HepG2 (cell line): ENCODE data around the gene RARS2. TPM values are rescaled to one million over a fixed set of nuclear protein-coding genes. Genes with fewer than 3 reads are reported as not detected.
A peak's percentile ranks its signal among the peaks of the same experiment; 100 is the strongest.

ENCODE experiments used
- CREM ChIP-seq, 2 experiments: sonication (generic) in 1 of 2; formaldehyde crosslinking in 1 of 2; IDR thresholded peaks; 2 replicates each; pipeline versions ENCODE4 v1.4.0 to v1.6.1; 2016 to 2020; ENCODE audit warnings: antibody characterized with exemption in 1 of 2, mild to moderate bottlenecking in 1 of 2, missing genetic modification reagents in 1 of 2
- ETV6 ChIP-seq: sonication (generic); formaldehyde crosslinking; conservative IDR thresholded peaks from 2 replicates; pipeline ENCODE4 v1.4.0; 2020; ENCODE audit warnings: missing genetic modification reagents
- PCBP1 ChIP-seq: fragments of 200-400 bp; formaldehyde crosslinking; IDR thresholded peaks from 2 replicates; pipeline ENCODE4 v1.6.1; 2017; ENCODE audit warnings: mild to moderate bottlenecking, low read depth, low read length, borderline replicate concordance
- SMAD9 ChIP-seq: sonication (generic); formaldehyde crosslinking; IDR thresholded peaks from 2 replicates; pipeline ENCODE4 v1.5.1; 2020; ENCODE audit warnings: mild to moderate bottlenecking, missing genetic modification reagents
- SP2 ChIP-seq: sonication (generic); formaldehyde crosslinking; IDR thresholded peaks from 2 replicates; pipeline ENCODE4 v1.5.1; 2020; ENCODE audit warnings: mild to moderate bottlenecking, missing genetic modification reagents
- TCF7 ChIP-seq: sonication (generic); IDR thresholded peaks from 2 replicates; pipeline ENCODE4 v1.6.1; 2016; ENCODE audit warnings: antibody characterized with exemption, low read depth
- ZMYM3 ChIP-seq: sonication (generic); formaldehyde crosslinking; IDR thresholded peaks from 2 replicates; pipeline ENCODE4 v1.5.1; 2020; ENCODE audit warnings: mild to moderate bottlenecking, missing genetic modification reagents
- ZNF546 ChIP-seq: sonication (generic); formaldehyde crosslinking; conservative IDR thresholded peaks from 2 replicates; pipeline ENCODE4 v1.8.1; 2023; ENCODE audit warnings: mild to moderate bottlenecking, missing genetic modification reagents
- polyA plus RNA-seq, 8 experiments: library from polyadenylated mRNA; depleted of rRNA in 3 of 8; stranded (reverse) in 7 of 8; unstranded in 1 of 8; fragments of >200 nt; fragmentation: Illumina TruSeq in 4 of 8; extraction: Trizol in 4 of 8; gene quantifications; 2 replicates each; pipeline versions ENCODE4 v1.2.1 to v1.2.3, GENCODE V29; 2011 to 2016; ENCODE audit warnings: low read depth in 4 of 8, missing spikeins in 1 of 8, mixed read lengths in 1 of 8; ENCODE audit not compliant: insufficient read depth in 1 of 8
- total RNA-seq, 5 experiments: library from RNA; depleted of rRNA; stranded (reverse); fragments of >200 nt; fragmentation: Illumina TruSeq; extraction: Trizol; gene quantifications; 2 replicates each; pipeline ENCODE4 v1.2.3, GENCODE V29; 2016; ENCODE audit warnings: low read depth in 1 of 5
- TF ChIP-seq, protein P1 (sequence below): sonication (generic); formaldehyde crosslinking; IDR thresholded peaks from 2 replicates; pipeline ENCODE4 v1.8.0; 2022; ENCODE audit warnings: missing genetic modification reagents, mild to moderate bottlenecking, inconsistent platforms, borderline replicate concordance
- TF ChIP-seq, protein P2 (sequence below): sonication (generic); formaldehyde crosslinking; IDR thresholded peaks from 2 replicates; pipeline ENCODE4 v1.5.0; 2020; ENCODE audit warnings: missing genetic modification reagents
- TF ChIP-seq, protein P3 (sequence below): IDR thresholded peaks from 2 replicates; pipeline ENCODE4 v1.6.1; 2012; ENCODE audit warnings: low read length, improper control_type of control experiment
- TF ChIP-seq, protein P4 (sequence below): sonication (generic); formaldehyde crosslinking; IDR thresholded peaks from 2 replicates; pipeline ENCODE4 v1.4.0; 2020; ENCODE audit warnings: missing genetic modification reagents; ENCODE audit errors: not compliant biosample characterization
- TF ChIP-seq, protein P5 (sequence below), 2 experiments: sonication (generic) in 1 of 2; formaldehyde crosslinking in 1 of 2; IDR thresholded peaks; 2 replicates each; pipeline versions ENCODE4 v1.6.1 to v1.9.0; 2014 to 2022; ENCODE audit warnings: antibody characterized with exemption in 1 of 2, borderline replicate concordance in 1 of 2, inconsistent platforms in 1 of 2, low read depth in 1 of 2, missing genetic modification reagents in 1 of 2

Gene RARS2
- total and polyA plus RNA-seq, 2 of the 13 experiments (the other 11 are each of a cell fraction or from before 2014, with no cell fraction given), result 23.4 to 80.1 TPM

DNA sequence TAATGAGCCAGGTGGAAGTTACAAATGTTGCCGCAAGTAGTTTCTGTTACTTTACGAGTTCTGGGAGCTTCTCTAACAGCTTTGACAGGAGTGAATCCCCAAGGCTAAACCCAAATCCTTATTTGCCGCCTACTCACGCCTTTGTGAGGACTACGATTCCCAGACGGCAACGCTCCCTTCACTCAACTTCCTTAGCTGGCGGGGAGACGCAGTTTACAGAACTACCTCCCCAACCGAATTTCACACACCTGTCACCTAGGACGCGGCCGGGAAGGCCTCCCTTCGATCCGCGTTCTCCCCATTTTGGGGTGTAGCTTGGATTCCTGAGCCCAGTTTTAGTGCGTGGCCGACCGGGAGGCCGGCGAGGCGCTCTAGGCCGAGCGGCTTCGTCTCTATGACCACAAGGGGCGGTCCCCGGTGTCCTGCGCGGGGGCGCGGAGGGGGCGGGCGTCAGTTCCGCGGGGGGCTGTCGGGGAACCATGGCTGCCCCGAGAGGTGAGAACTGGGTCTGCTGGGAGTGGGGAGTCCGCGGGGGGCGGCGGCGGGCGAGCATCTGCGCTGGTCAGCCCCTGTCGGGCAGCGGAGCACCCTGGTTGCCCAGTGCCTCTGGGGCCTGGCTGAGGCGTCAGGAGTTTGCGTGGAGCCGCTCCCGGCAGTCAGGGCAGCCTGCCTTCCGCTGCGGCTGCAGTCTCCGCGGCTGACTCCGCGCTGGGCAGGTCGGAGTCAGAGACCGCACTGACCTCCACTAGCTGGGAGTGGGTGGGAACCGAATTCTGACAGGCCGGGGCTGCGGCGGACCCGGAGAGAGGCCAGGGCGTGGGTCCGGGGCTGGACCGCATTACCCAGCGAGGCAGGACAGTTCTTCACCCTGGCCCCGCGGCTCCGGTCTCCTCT, 117.0 kb downstream of the RARS2 start, which contains the start of gene SLC35A1 (continued):
- TF ChIP-seq, protein P1, sequence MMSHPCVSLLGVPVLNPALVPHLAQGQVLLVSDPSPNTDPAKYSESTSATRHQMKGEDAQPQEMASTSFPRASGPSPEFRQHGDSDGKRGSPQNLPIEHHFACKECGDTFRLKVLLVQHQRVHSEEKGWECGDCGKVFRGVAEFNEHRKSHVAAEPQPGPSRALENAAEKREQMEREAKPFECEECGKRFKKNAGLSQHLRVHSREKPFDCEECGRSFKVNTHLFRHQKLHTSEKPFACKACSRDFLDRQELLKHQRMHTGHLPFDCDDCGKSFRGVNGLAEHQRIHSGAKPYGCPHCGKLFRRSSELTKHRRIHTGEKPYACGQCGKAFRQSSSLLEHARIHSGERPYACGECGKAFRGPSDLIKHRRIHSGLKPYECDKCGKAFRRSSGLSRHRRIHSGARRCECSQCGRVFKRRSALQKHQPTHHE (CRISPR knock-in tag), result no peak; the same call in 1 of the 2 replicates
- TF ChIP-seq ETV6 (no peak), SMAD9 (CRISPR knock-in tag) (no peak), ZMYM3 (CRISPR knock-in tag) (0 out of 2 replicates have a peak, but pooled peaks have one; percentile 41), CREM (IDR thresholded peaks at IDR 0.05) (peak; percentile 86), CREM (CRISPR knock-in tag; IDR thresholded peaks at IDR 0.05) (no peak), PCBP1 (no peak), TCF7 (no peak), ZNF546 (CRISPR knock-in tag) (peak; percentile 71; the same call in 1 of the 2 replicates), SP2 (no peak; the same call in 1 of the 2 replicates)
- TF ChIP-seq, protein P2, sequence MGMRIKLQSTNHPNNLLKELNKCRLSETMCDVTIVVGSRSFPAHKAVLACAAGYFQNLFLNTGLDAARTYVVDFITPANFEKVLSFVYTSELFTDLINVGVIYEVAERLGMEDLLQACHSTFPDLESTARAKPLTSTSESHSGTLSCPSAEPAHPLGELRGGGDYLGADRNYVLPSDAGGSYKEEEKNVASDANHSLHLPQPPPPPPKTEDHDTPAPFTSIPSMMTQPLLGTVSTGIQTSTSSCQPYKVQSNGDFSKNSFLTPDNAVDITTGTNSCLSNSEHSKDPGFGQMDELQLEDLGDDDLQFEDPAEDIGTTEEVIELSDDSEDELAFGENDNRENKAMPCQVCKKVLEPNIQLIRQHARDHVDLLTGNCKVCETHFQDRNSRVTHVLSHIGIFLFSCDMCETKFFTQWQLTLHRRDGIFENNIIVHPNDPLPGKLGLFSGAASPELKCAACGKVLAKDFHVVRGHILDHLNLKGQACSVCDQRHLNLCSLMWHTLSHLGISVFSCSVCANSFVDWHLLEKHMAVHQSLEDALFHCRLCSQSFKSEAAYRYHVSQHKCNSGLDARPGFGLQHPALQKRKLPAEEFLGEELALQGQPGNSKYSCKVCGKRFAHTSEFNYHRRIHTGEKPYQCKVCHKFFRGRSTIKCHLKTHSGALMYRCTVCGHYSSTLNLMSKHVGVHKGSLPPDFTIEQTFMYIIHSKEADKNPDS (CRISPR knock-in tag), result no peak
- TF ChIP-seq, protein P3, sequence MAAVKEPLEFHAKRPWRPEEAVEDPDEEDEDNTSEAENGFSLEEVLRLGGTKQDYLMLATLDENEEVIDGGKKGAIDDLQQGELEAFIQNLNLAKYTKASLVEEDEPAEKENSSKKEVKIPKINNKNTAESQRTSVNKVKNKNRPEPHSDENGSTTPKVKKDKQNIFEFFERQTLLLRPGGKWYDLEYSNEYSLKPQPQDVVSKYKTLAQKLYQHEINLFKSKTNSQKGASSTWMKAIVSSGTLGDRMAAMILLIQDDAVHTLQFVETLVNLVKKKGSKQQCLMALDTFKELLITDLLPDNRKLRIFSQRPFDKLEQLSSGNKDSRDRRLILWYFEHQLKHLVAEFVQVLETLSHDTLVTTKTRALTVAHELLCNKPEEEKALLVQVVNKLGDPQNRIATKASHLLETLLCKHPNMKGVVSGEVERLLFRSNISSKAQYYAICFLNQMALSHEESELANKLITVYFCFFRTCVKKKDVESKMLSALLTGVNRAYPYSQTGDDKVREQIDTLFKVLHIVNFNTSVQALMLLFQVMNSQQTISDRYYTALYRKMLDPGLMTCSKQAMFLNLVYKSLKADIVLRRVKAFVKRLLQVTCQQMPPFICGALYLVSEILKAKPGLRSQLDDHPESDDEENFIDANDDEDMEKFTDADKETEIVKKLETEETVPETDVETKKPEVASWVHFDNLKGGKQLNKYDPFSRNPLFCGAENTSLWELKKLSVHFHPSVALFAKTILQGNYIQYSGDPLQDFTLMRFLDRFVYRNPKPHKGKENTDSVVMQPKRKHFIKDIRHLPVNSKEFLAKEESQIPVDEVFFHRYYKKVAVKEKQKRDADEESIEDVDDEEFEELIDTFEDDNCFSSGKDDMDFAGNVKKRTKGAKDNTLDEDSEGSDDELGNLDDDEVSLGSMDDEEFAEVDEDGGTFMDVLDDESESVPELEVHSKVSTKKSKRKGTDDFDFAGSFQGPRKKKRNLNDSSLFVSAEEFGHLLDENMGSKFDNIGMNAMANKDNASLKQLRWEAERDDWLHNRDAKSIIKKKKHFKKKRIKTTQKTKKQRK, result no peak
- TF ChIP-seq, protein P4, sequence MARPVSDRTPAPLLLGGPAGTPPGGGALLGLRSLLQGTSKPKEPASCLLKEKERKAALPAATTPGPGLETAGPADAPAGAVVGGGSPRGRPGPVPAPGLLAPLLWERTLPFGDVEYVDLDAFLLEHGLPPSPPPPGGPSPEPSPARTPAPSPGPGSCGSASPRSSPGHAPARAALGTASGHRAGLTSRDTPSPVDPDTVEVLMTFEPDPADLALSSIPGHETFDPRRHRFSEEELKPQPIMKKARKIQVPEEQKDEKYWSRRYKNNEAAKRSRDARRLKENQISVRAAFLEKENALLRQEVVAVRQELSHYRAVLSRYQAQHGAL, result no peak
- TF ChIP-seq, protein P5, sequence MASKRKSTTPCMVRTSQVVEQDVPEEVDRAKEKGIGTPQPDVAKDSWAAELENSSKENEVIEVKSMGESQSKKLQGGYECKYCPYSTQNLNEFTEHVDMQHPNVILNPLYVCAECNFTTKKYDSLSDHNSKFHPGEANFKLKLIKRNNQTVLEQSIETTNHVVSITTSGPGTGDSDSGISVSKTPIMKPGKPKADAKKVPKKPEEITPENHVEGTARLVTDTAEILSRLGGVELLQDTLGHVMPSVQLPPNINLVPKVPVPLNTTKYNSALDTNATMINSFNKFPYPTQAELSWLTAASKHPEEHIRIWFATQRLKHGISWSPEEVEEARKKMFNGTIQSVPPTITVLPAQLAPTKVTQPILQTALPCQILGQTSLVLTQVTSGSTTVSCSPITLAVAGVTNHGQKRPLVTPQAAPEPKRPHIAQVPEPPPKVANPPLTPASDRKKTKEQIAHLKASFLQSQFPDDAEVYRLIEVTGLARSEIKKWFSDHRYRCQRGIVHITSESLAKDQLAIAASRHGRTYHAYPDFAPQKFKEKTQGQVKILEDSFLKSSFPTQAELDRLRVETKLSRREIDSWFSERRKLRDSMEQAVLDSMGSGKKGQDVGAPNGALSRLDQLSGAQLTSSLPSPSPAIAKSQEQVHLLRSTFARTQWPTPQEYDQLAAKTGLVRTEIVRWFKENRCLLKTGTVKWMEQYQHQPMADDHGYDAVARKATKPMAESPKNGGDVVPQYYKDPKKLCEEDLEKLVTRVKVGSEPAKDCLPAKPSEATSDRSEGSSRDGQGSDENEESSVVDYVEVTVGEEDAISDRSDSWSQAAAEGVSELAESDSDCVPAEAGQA (IDR thresholded peaks at IDR 0.05; ENCODE audit: low read depth), result no peak; the same call in 1 of the 2 replicates
- TF ChIP-seq, protein P5 (CRISPR knock-in tag; IDR thresholded peaks at IDR 0.05; ENCODE audit: borderline replicate concordance), result no peak
